HepG2 (cell line): ENCODE results near the gene OTP. TPM values are rescaled to one million over a fixed set of nuclear protein-coding genes. Genes with fewer than 3 reads are reported as not detected.

Source experiments
- ATM ChIP-seq: fragments of 450-650 bp; IDR thresholded peaks from 2 replicates; pipeline ENCODE4 v1.7.1; 2017; ENCODE audit warnings: mild to moderate bottlenecking, borderline replicate concordance
- CENPT ChIP-seq: sonication (generic); formaldehyde crosslinking; IDR thresholded peaks from 2 replicates; pipeline ENCODE4 v1.8.0; 2022; ENCODE audit warnings: low read depth, mild to moderate bottlenecking, moderate library complexity, missing genetic modification reagents
- CREM ChIP-seq, 2 experiments: sonication (generic) in 1 of 2; formaldehyde crosslinking in 1 of 2; IDR thresholded peaks; 2 replicates each; pipeline versions ENCODE4 v1.4.0 to v1.6.1; 2016 to 2020; ENCODE audit warnings: antibody characterized with exemption in 1 of 2, mild to moderate bottlenecking in 1 of 2, missing genetic modification reagents in 1 of 2
- FOXJ3 ChIP-seq: sonication (generic); formaldehyde crosslinking; IDR thresholded peaks from 2 replicates; pipeline ENCODE4 v1.4.0; 2020; ENCODE audit warnings: missing genetic modification reagents, mild to moderate bottlenecking, borderline replicate concordance
- HOMEZ ChIP-seq: IDR thresholded peaks from 2 replicates; pipeline ENCODE4 v1.6.1; 2016; ENCODE audit warnings: low read depth
- KAT7 ChIP-seq: IDR thresholded peaks from 2 replicates; pipeline ENCODE4 v1.6.1; 2018; ENCODE audit warnings: borderline replicate concordance, missing compliant biosample characterization
- KMT2A ChIP-seq: sonication (generic); formaldehyde crosslinking; IDR thresholded peaks from 2 replicates; pipeline ENCODE4 v1.4.0; 2020; ENCODE audit warnings: missing genetic modification reagents
- MED8 ChIP-seq: sonication (generic); formaldehyde crosslinking; IDR thresholded peaks from 2 replicates; pipeline ENCODE4 v1.8.1; 2023; ENCODE audit warnings: mild to moderate bottlenecking, missing genetic modification reagents; ENCODE audit not compliant: insufficient replicate concordance
- TAF1 ChIP-seq: sonication (generic); formaldehyde crosslinking; IDR thresholded peaks from 2 replicates; pipeline ENCODE4 v1.4.0; 2020; ENCODE audit warnings: missing genetic modification reagents
- XRCC5 ChIP-seq: fragments of 200-400 bp; formaldehyde crosslinking; optimal IDR thresholded peaks from 2 replicates; pipeline ENCODE3; 2017; ENCODE audit warnings: mild to moderate bottlenecking, low read length
- ZBTB40 ChIP-seq, 2 experiments: fragments of 450-650 bp in 1 of 2; sonication (generic) in 1 of 2; formaldehyde crosslinking in 1 of 2; IDR thresholded peaks; 2 replicates each; pipeline versions ENCODE4 v1.6.1 to v1.8.0; 2016 to 2022; ENCODE audit warnings: antibody characterized with exemption in 1 of 2, mild to moderate bottlenecking in 1 of 2, missing genetic modification reagents in 1 of 2
- ZNF362 ChIP-seq: sonication (generic); formaldehyde crosslinking; IDR thresholded peaks from 2 replicates; pipeline ENCODE4 v1.4.0; 2020; ENCODE audit warnings: missing genetic modification reagents, mild to moderate bottlenecking, borderline replicate concordance
- ZNF678 ChIP-seq: sonication (generic); formaldehyde crosslinking; IDR thresholded peaks from 2 replicates; pipeline ENCODE4 v1.4.0; 2020; ENCODE audit warnings: mild to moderate bottlenecking, missing genetic modification reagents
- ZNF709 ChIP-seq: sonication (generic); formaldehyde crosslinking; IDR thresholded peaks from 2 replicates; pipeline ENCODE4 v1.5.0; 2020; ENCODE audit warnings: mild to moderate bottlenecking, missing genetic modification reagents
- polyA plus RNA-seq, 8 experiments: library from polyadenylated mRNA; depleted of rRNA in 3 of 8; stranded (reverse) in 7 of 8; unstranded in 1 of 8; fragments of >200 nt; fragmentation: Illumina TruSeq in 4 of 8; extraction: Trizol in 4 of 8; gene quantifications; 2 replicates each; pipeline versions ENCODE4 v1.2.1 to v1.2.3, GENCODE V29; 2011 to 2016; ENCODE audit warnings: low read depth in 4 of 8, missing spikeins in 1 of 8, mixed read lengths in 1 of 8; ENCODE audit not compliant: insufficient read depth in 1 of 8
- total RNA-seq, 5 experiments: library from RNA; depleted of rRNA; stranded (reverse); fragments of >200 nt; fragmentation: Illumina TruSeq; extraction: Trizol; gene quantifications; 2 replicates each; pipeline ENCODE4 v1.2.3, GENCODE V29; 2016; ENCODE audit warnings: low read depth in 1 of 5
- TF ChIP-seq, protein P1 (sequence below): sonication (generic); formaldehyde crosslinking; IDR thresholded peaks from 2 replicates; pipeline ENCODE4 v1.4.0; 2020; ENCODE audit warnings: mild to moderate bottlenecking, missing genetic modification reagents

OTP gene
- total and polyA plus RNA-seq, 2 of the 13 experiments (the other 11 are each of a cell fraction or from before 2014, with no cell fraction given) = not detected

DNA sequence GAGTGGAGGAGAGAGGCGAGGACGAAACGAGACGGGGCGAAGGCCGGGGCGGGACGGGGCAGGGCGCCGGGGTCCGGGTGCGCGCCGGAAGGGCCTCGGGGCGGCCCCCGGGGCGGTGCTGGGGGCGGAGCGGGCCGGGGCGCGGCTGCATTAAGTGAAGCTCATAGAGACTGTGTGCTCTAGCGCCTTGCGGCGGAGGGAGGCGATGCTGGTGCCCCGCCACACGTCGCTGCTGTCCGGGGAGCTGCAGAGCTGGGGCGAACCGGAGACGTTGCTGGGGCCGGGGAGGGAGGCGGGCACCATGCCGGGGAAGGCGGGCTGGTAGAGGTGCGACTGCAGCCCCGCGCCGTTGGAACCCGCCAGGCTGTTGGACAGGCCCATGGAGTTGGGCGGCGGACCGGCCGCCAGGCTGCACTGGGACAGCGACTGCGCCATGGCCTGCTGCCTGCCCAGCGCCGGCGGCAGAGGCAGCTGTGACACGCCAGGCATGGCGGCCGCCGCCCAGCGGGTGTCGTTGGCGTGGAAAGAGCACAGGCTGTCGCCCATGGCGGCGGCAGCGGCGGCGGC is 8.3 kb downstream of the OTP start (continued):
- TF ChIP-seq ZBTB40 (IDR thresholded peaks at IDR 0.05) = no peak
- no peak for TF ChIP-seq ZBTB40 (CRISPR knock-in tag; IDR thresholded peaks at IDR 0.05)
- no peak for TF ChIP-seq CENPT (CRISPR knock-in tag)
- TF ChIP-seq KMT2A (CRISPR knock-in tag) = 0 out of 2 replicates have a peak, but pooled peaks have one; percentile 31
- no peak for TF ChIP-seq FOXJ3
- no peak for TF ChIP-seq KAT7 (CRISPR knock-in tag)
- TF ChIP-seq HOMEZ (CRISPR knock-in tag) = no peak
- no peak for TF ChIP-seq ATM
- no peak for TF ChIP-seq XRCC5
- no peak for TF ChIP-seq CREM (IDR thresholded peaks at IDR 0.05)
- no peak for TF ChIP-seq CREM (CRISPR knock-in tag; IDR thresholded peaks at IDR 0.05)
- TF ChIP-seq ZNF678 (CRISPR knock-in tag) = no peak
- no peak for TF ChIP-seq ZNF709 (CRISPR knock-in tag)
- no peak for TF ChIP-seq ZNF362 (CRISPR knock-in tag)
- 0 out of 2 replicates have a peak, but pooled peaks have one; percentile 17 for TF ChIP-seq TAF1 (CRISPR knock-in tag)
- TF ChIP-seq MED8 = no peak
- TF ChIP-seq, protein P1, sequence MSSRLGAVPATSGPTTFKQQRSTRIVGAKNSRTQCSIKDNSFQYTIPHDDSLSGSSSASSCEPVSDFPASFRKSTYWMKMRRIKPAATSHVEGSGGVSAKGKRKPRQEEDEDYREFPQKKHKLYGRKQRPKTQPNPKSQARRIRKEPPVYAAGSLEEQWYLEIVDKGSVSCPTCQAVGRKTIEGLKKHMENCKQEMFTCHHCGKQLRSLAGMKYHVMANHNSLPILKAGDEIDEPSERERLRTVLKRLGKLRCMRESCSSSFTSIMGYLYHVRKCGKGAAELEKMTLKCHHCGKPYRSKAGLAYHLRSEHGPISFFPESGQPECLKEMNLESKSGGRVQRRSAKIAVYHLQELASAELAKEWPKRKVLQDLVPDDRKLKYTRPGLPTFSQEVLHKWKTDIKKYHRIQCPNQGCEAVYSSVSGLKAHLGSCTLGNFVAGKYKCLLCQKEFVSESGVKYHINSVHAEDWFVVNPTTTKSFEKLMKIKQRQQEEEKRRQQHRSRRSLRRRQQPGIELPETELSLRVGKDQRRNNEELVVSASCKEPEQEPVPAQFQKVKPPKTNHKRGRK (CRISPR knock-in tag) = no peak
